PC-3 (cell line): ENCODE measurements around the gene ICE2.

Experiments used
- CTCF ChIP-seq: fragments of 300-600 bp; sonication (generic); conservative IDR thresholded peaks from 2 replicates; pipeline ENCODE4 v1.5.1; 2017; ENCODE audit warnings: antibody characterized with exemption, low read depth, mild to moderate bottlenecking, low read length
- EZH2 ChIP-seq: fragments of 300-600 bp; sonication (generic); IDR thresholded peaks from one replicate; pipeline ENCODE4 v1.6.1; 2017; ENCODE audit warnings: antibody characterized with exemption, mild to moderate bottlenecking, low read length; ENCODE audit not compliant: unreplicated experiment
- EZH2phosphoT487 ChIP-seq: fragments of 300-600 bp; sonication (generic); IDR thresholded peaks from 2 replicates; pipeline ENCODE4 v1.6.1; 2018; ENCODE audit warnings: mild to moderate bottlenecking, antibody characterized with exemption, low read length, borderline replicate concordance

- TF ChIP-seq CTCF = no peak
- TF ChIP-seq EZH2phosphoT487 = no peak
- no peak for TF ChIP-seq EZH2
These were observed 46.5 kb upstream of the ICE2 start for GRCh38 chr15:60525341-60526039.
